Activated CD4-positive, alpha-beta T cell treated with anti-CD3 and anti-CD28 coated beads, Interleukin-2, amount 10 ng/mL, durations not matched to agents 7 days and 5 days (primary cell): ENCODE results near the gene TPCN1. TPM values are rescaled to one million over a fixed set of nuclear protein-coding genes. Genes with fewer than 3 reads are reported as not detected.

Source experiments
- CTCF ChIA-PET: fragments of 350-600 bp; sonication (Branson Sonifier 250); formaldehyde crosslinking; loops from one replicate; lab custom pipeline; 2021; ENCODE audit warnings: antibody characterized with exemption; lab: Charles Lee
- POLR2A ChIA-PET: fragments of 350-600 bp; sonication (Branson Sonifier 250); formaldehyde crosslinking; loops from one replicate; lab custom pipeline; 2021; ENCODE audit warnings: antibody characterized with exemption; lab: Charles Lee
- DNase-seq: peaks from one replicate; pipeline ENCODE4 v3.0.0-alpha.2; 2020
- H3K27ac Mint-ChIP-seq: one replicate; pipeline ENCODE4 v1.8.0; 2021; ENCODE audit warnings: mild to moderate bottlenecking, moderate library complexity, mixed read lengths
- H3K27me3 Mint-ChIP-seq: one replicate; pipeline ENCODE4 v1.8.0; 2021; ENCODE audit warnings: mixed read lengths
- H3K36me3 Mint-ChIP-seq: one replicate; pipeline ENCODE4 v1.8.0; 2021; ENCODE audit warnings: low read depth, mixed read lengths
- H3K4me1 Mint-ChIP-seq: one replicate; pipeline ENCODE4 v1.8.0; 2021; ENCODE audit warnings: mixed read lengths
- H3K4me3 Mint-ChIP-seq: one replicate; pipeline ENCODE4 v1.8.0; 2021; ENCODE audit warnings: mild to moderate bottlenecking, moderate library complexity, mixed read lengths
- H3K9me3 Mint-ChIP-seq: one replicate; pipeline ENCODE4 v1.8.0; 2021; ENCODE audit warnings: mixed read lengths
- total RNA-seq, 2 experiments: library from RNA; stranded (reverse); gene quantifications; one replicate each; pipeline ENCODE4 v1.2.3, GENCODE V29; 2021

The TPCN1 gene
- total RNA-seq, 2 experiments from 2014 or later = 18.6 to 20.9 TPM

GRCh38 chr12:113185180-113186032 is 35.9 kb upstream of the TPCN1 start, which contains the start of the genes DDX54 and RITA1:
DDX54 (minus strand) TSS chr12:113185478; CDS start chr12:113185451, 27 bp downstream.
RITA1 (plus strand) TSS chr12:113185721; CDS start chr12:113186747, 1,026 bp downstream.
- Mint-ChIP-seq H3K4me1 (peaks cover 41% of the 10 kb centered on the region), H3K27me3 (no peaks in the 10 kb centered on the region), H3K27ac (peak within 1 kb of the TSS; percentile 97), H3K36me3 (peaks cover 24% of the 10 kb centered on the region), H3K9me3 (no peaks in the 10 kb centered on the region), H3K4me3 (peak within 1 kb of the TSS; percentile 97)
- POLR2A ChIA-PET = no interaction called here
- DNase-seq = peak; percentile 74
- CTCF ChIA-PET = interaction anchor here (0.6 to 3.0 kb wide), 5 partner anchors 9 to 123 kb away, joined by 3 to 16 read pairs (median 4); no protein-coding TSS in a partner anchor

GRCh38 chr12:113186033-113186365 is 35.3 kb upstream of the TPCN1 start:
- ChIA-PET POLR2A (no interaction called here), CTCF (interaction anchor here (0.5 to 3.0 kb wide), 5 partner anchors 8 to 33 kb away, joined by 3 to 16 read pairs (median 5); no protein-coding TSS in a partner anchor)
- Mint-ChIP-seq H3K36me3 (peaks cover 26% of the 10 kb centered on the region), H3K9me3 (no peaks in the 10 kb centered on the region), H3K27ac (peak overlapping the region; percentile 97), H3K4me3 (peak overlapping the region; percentile 97), H3K27me3 (no peaks in the 10 kb centered on the region), H3K4me1 (peaks cover 43% of the 10 kb centered on the region)
- no peak for DNase-seq

- Mint-ChIP-seq H3K4me1 (peaks cover 41% of the 10 kb centered on the region), H3K27me3 (no peaks in the 10 kb centered on the region), H3K27ac (peak overlapping the region; percentile 97), H3K36me3 (peaks cover 27% of the 10 kb centered on the region), H3K9me3 (no peaks in the 10 kb centered on the region), H3K4me3 (peak overlapping the region; percentile 97)
- ChIA-PET POLR2A (no interaction called here), CTCF (interaction anchor here (0.5 to 3.0 kb wide), 6 partner anchors 8 to 34 kb away, joined by 3 to 16 read pairs (median 6); no protein-coding TSS in a partner anchor)
- DNase-seq = no peak
Observed at GRCh38 chr12:113186666-113187325, 34.5 kb upstream of the TPCN1 start.

GRCh38 chr12:113189361-113189760 is 31.9 kb upstream of the TPCN1 start:
- CTCF ChIA-PET = no interaction called here
- Mint-ChIP-seq H3K27ac (no peak overlapping the region), H3K4me1 (peaks cover 34% of the 10 kb centered on the region), H3K9me3 (no peaks in the 10 kb centered on the region), H3K4me3 (no peak overlapping the region), H3K36me3 (peaks cover 32% of the 10 kb centered on the region), H3K27me3 (no peaks in the 10 kb centered on the region)
- POLR2A ChIA-PET = no interaction called here
- no peak for DNase-seq

- Mint-ChIP-seq H3K4me3 (no peak overlapping the region), H3K27ac (no peak overlapping the region)
- CTCF ChIA-PET = interaction anchor here (0.7 to 1.5 kb wide), 3 partner anchors 13 to 18 kb away, joined by 3 to 4 read pairs (median 3); no protein-coding TSS in a partner anchor
Observed at GRCh38 chr12:113190761-113191160, 30.5 kb upstream of the TPCN1 start.

GRCh38 chr12:113191227-113191626 is 30.0 kb upstream of the TPCN1 start:
- Mint-ChIP-seq H3K4me3 (no peak overlapping the region), H3K27me3 (no peaks in the 10 kb centered on the region), H3K36me3 (peaks cover 29% of the 10 kb centered on the region), H3K27ac (no peak overlapping the region), H3K9me3 (no peaks in the 10 kb centered on the region), H3K4me1 (peaks cover 28% of the 10 kb centered on the region)
- no peak for DNase-seq
- ChIA-PET POLR2A (no interaction called here), CTCF (interaction anchor here (0.9 to 1.5 kb wide), 2 partner anchors 14 to 17 kb away, joined by 3 to 4 read pairs; no protein-coding TSS in a partner anchor)

More at GRCh38 chr12:113190761-113191160, 30.5 kb upstream of the TPCN1 start:
- Mint-ChIP-seq H3K27me3 (no peaks in the 10 kb centered on the region), H3K9me3 (no peaks in the 10 kb centered on the region), H3K36me3 (peaks cover 29% of the 10 kb centered on the region), H3K4me1 (peaks cover 31% of the 10 kb centered on the region)
- no peak for DNase-seq
- POLR2A ChIA-PET = no interaction called here

GRCh38 chr12:113194971-113195391 is 26.3 kb upstream of the TPCN1 start:
- Mint-ChIP-seq H3K4me1 (peaks cover 19% of the 10 kb centered on the region), H3K4me3 (no peak overlapping the region), H3K9me3 (no peaks in the 10 kb centered on the region), H3K27ac (no peak overlapping the region), H3K27me3 (no peaks in the 10 kb centered on the region), H3K36me3 (peaks cover 14% of the 10 kb centered on the region)
- CTCF ChIA-PET = interaction anchor here (0.9 to 2.0 kb wide), 5 partner anchors 9 to 301 kb away, joined by 3 to 16 read pairs (median 5); partner anchors contain the start of genes DDX54, RITA1 and TPCN1
- POLR2A ChIA-PET = no interaction called here
- no peak for DNase-seq

- ChIA-PET POLR2A (no interaction called here), CTCF (interaction anchor here (0.9 to 1.6 kb wide), 5 partner anchors 9 to 301 kb away, joined by 3 to 5 read pairs (median 5); partner anchors contain the start of gene TPCN1)
- DNase-seq = no peak
- peaks cover 17% of the 10 kb centered on the region for H3K4me1 Mint-ChIP-seq
- H3K27me3 Mint-ChIP-seq = no peaks in the 10 kb centered on the region
- H3K4me3 Mint-ChIP-seq = no peak overlapping the region
- H3K9me3 Mint-ChIP-seq = no peaks in the 10 kb centered on the region
- peak overlapping the region; percentile 9 for H3K27ac Mint-ChIP-seq
- peaks cover 12% of the 10 kb centered on the region for H3K36me3 Mint-ChIP-seq
Observed at GRCh38 chr12:113195598-113195997, 25.7 kb upstream of the TPCN1 start.

GRCh38 chr12:113196582-113196981 is 24.7 kb upstream of the TPCN1 start:
- H3K9me3 Mint-ChIP-seq = no peaks in the 10 kb centered on the region
- ChIA-PET CTCF (interaction anchor here (0.6 to 1.8 kb wide), 3 partner anchors 11 to 296 kb away, joined by 3 to 5 read pairs (median 4); no protein-coding TSS in a partner anchor), POLR2A (no interaction called here)
- H3K4me3 Mint-ChIP-seq = no peak overlapping the region
- DNase-seq = no peak
- no peak overlapping the region for H3K27ac Mint-ChIP-seq
- H3K36me3 Mint-ChIP-seq = peaks cover 8% of the 10 kb centered on the region
- H3K4me1 Mint-ChIP-seq = peaks cover 19% of the 10 kb centered on the region
- H3K27me3 Mint-ChIP-seq = no peaks in the 10 kb centered on the region

GRCh38 chr12:113196990-113197389 is 24.3 kb upstream of the TPCN1 start:
- ChIA-PET CTCF (interaction anchor here (0.6 to 1.8 kb wide), 8 partner anchors 11 to 297 kb away, joined by 3 to 5 read pairs (median 4); partner anchors contain the start of gene TPCN1), POLR2A (no interaction called here)
- Mint-ChIP-seq H3K4me3 (no peak overlapping the region), H3K9me3 (no peaks in the 10 kb centered on the region), H3K27me3 (no peaks in the 10 kb centered on the region), H3K27ac (no peak overlapping the region), H3K36me3 (peaks cover 5% of the 10 kb centered on the region), H3K4me1 (peaks cover 19% of the 10 kb centered on the region)
- DNase-seq = peak; percentile 74

GRCh38 chr12:113197518-113198077 is 23.7 kb upstream of the TPCN1 start:
- Mint-ChIP-seq H3K36me3 (peaks cover 3% of the 10 kb centered on the region), H3K4me1 (peaks cover 17% of the 10 kb centered on the region), H3K4me3 (no peak overlapping the region), H3K27ac (no peak overlapping the region), H3K27me3 (no peaks in the 10 kb centered on the region), H3K9me3 (no peaks in the 10 kb centered on the region)
- no peak for DNase-seq
- ChIA-PET CTCF (interaction anchor here (0.6 to 1.8 kb wide), 8 partner anchors 10 to 248 kb away, joined by 3 to 5 read pairs (median 4); partner anchors contain the start of gene TPCN1), POLR2A (interaction anchor here (0.7 kb wide), 1 partner anchor 61 kb away, joined by 3 read pairs; no protein-coding TSS in a partner anchor)

GRCh38 chr12:113198296-113198695 is 23.0 kb upstream of the TPCN1 start:
- Mint-ChIP-seq H3K27ac (no peak overlapping the region), H3K4me3 (no peak overlapping the region), H3K27me3 (no peaks in the 10 kb centered on the region), H3K4me1 (peaks cover 17% of the 10 kb centered on the region), H3K36me3 (peaks cover 3% of the 10 kb centered on the region), H3K9me3 (no peaks in the 10 kb centered on the region)
- no peak for DNase-seq
- ChIA-PET CTCF (interaction anchor here (0.9 to 1.8 kb wide), 2 partner anchors 9 to 14 kb away, joined by 4 read pairs; no protein-coding TSS in a partner anchor), POLR2A (interaction anchor here (0.7 kb wide), 1 partner anchor 61 kb away, joined by 3 read pairs; no protein-coding TSS in a partner anchor)
